Measurements from ENCODE around the gene AGBL3.

DNA sequence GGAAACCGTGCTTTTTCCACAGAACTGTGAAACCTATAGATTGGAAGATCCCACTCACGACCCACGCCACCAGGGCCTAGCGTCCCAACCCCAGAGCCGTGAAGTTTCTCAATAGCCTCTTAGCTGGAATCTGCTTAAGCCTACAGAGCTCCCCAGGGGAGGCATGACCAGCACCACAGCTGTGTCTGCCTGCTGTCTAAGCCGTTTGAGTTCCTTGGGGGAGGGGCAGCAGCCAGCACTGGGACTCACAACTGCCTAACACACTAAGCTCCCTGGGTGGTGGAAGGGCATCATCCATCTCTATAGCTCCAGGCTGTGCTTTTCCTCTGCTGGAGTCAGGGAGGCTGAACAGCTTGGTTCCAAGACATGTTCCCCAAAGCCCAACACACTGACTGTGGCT lies 135.6 kb downstream of the AGBL3 start:
- TF ChIP-seq NFRKB (IDR thresholded peaks at IDR 0.05) = no peak
- no peak for TF ChIP-seq ELF4 (IDR thresholded peaks at IDR 0.05)
- no peak for TF ChIP-seq SP1 (IDR thresholded peaks at IDR 0.05)
- no peak for TF ChIP-seq ARNT (IDR thresholded peaks at IDR 0.05)

Data from HEK293T (cell line).